A549 (cell line): ENCODE measurements around the gene ZNF860.

Experiments used
- EP300 ChIP-seq, 2 experiments: fragments of >200 bp; sonication (Bioruptor Twin); formaldehyde crosslinking; IDR thresholded peaks; 2 replicates in 1 of 2; 3 replicates in 1 of 2; pipeline ENCODE4 v1.6.1; 2016 to 2017
- KDM1A ChIP-seq: fragments of 200-600 bp; sonication (generic); IDR thresholded peaks from 2 replicates; pipeline ENCODE4 v1.6.1; 2016; ENCODE audit warnings: low read depth, mild to moderate bottlenecking
- MYC ChIP-seq: IDR thresholded peaks from 2 replicates; pipeline ENCODE4 v1.6.1; 2012; ENCODE audit warnings: mild to moderate bottlenecking, inconsistent platforms, low read length, improper control_type of control experiment, borderline replicate concordance
- POLR2A ChIP-seq: IDR thresholded peaks from 2 replicates; pipeline ENCODE4 v1.6.1; 2012; ENCODE audit warnings: mild to moderate bottlenecking, low read length
- POLR2AphosphoS2 ChIP-seq: conservative IDR thresholded peaks from 2 replicates; pipeline ENCODE4 v1.6.1; 2012; ENCODE audit warnings: low read length, improper control_type of control experiment, inconsistent platforms
- SREBF2 ChIP-seq: fragments of 450-650 bp; IDR thresholded peaks from 2 replicates; pipeline ENCODE4 v1.6.1; 2014; ENCODE audit warnings: mild to moderate bottlenecking, moderate library complexity
- TP53 ChIP-seq: fragments of 250-450 bp; sonication (Bioruptor Pico); IDR thresholded peaks from 2 replicates; pipeline ENCODE4 v1.5.0; 2021; ENCODE audit warnings: mild to moderate bottlenecking, moderate library complexity
- TF ChIP-seq, protein P1 (sequence below): fragments of 250-450 bp; sonication (Bioruptor Pico); IDR thresholded peaks from 2 replicates; pipeline ENCODE4 v1.5.0; 2021; ENCODE audit warnings: mild to moderate bottlenecking, moderate library complexity, borderline replicate concordance
- TF ChIP-seq, protein P2 (sequence below): fragments of >200 bp; sonication (Bioruptor Twin); formaldehyde crosslinking; IDR thresholded peaks from 3 replicates; pipeline ENCODE4 v1.5.1; 2016
- TF ChIP-seq, protein P3 (sequence below): IDR thresholded peaks from 2 replicates; pipeline ENCODE4 v1.6.1; 2012
- TF ChIP-seq, protein P4 (sequence below): fragments of 200-600 bp; sonication (generic); IDR thresholded peaks from 2 replicates; pipeline ENCODE4 v1.6.1; 2016; ENCODE audit warnings: antibody characterized with exemption, mild to moderate bottlenecking, moderate library complexity

DNA sequence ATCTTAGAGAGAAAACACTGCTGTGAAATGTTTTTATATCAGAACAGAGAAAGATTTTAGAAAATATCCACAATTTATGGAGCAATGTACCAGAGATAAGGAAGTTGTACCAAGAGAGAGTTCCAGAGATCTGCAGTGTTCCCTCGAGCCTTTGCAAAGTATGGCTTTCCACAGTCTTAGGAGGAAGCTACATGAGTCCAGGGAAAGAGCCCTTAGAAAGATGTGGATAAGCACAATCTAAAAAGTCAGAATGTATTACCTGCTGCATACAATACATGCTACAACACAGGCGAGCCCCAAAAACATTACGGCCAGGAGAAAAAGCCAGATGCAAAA, 56.4 kb downstream of the ZNF860 start:
- TF ChIP-seq KDM1A (no peak), TP53 (CRISPR knock-in tag) (no peak), POLR2AphosphoS2 (no peak), MYC (no peak), EP300 (IDR thresholded peaks at IDR 0.05) (no peak), POLR2A (no peak), SREBF2 (no peak)
- TF ChIP-seq, protein P1, sequence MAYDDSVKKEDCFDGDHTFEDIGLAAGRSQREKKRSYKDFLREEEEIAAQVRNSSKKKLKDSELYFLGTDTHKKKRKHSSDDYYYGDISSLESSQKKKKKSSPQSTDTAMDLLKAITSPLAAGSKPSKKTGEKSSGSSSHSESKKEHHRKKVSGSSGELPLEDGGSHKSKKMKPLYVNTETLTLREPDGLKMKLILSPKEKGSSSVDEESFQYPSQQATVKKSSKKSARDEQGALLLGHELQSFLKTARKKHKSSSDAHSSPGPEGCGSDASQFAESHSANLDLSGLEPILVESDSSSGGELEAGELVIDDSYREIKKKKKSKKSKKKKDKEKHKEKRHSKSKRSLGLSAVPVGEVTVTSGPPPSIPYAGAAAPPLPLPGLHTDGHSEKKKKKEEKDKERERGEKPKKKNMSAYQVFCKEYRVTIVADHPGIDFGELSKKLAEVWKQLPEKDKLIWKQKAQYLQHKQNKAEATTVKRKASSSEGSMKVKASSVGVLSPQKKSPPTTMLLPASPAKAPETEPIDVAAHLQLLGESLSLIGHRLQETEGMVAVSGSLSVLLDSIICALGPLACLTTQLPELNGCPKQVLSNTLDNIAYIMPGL (CRISPR knock-in tag), result no peak
- TF ChIP-seq, protein P2, sequence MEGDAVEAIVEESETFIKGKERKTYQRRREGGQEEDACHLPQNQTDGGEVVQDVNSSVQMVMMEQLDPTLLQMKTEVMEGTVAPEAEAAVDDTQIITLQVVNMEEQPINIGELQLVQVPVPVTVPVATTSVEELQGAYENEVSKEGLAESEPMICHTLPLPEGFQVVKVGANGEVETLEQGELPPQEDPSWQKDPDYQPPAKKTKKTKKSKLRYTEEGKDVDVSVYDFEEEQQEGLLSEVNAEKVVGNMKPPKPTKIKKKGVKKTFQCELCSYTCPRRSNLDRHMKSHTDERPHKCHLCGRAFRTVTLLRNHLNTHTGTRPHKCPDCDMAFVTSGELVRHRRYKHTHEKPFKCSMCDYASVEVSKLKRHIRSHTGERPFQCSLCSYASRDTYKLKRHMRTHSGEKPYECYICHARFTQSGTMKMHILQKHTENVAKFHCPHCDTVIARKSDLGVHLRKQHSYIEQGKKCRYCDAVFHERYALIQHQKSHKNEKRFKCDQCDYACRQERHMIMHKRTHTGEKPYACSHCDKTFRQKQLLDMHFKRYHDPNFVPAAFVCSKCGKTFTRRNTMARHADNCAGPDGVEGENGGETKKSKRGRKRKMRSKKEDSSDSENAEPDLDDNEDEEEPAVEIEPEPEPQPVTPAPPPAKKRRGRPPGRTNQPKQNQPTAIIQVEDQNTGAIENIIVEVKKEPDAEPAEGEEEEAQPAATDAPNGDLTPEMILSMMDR, result no peak
- TF ChIP-seq, protein P3, sequence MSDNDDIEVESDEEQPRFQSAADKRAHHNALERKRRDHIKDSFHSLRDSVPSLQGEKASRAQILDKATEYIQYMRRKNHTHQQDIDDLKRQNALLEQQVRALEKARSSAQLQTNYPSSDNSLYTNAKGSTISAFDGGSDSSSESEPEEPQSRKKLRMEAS, result no peak
- TF ChIP-seq, protein P4, sequence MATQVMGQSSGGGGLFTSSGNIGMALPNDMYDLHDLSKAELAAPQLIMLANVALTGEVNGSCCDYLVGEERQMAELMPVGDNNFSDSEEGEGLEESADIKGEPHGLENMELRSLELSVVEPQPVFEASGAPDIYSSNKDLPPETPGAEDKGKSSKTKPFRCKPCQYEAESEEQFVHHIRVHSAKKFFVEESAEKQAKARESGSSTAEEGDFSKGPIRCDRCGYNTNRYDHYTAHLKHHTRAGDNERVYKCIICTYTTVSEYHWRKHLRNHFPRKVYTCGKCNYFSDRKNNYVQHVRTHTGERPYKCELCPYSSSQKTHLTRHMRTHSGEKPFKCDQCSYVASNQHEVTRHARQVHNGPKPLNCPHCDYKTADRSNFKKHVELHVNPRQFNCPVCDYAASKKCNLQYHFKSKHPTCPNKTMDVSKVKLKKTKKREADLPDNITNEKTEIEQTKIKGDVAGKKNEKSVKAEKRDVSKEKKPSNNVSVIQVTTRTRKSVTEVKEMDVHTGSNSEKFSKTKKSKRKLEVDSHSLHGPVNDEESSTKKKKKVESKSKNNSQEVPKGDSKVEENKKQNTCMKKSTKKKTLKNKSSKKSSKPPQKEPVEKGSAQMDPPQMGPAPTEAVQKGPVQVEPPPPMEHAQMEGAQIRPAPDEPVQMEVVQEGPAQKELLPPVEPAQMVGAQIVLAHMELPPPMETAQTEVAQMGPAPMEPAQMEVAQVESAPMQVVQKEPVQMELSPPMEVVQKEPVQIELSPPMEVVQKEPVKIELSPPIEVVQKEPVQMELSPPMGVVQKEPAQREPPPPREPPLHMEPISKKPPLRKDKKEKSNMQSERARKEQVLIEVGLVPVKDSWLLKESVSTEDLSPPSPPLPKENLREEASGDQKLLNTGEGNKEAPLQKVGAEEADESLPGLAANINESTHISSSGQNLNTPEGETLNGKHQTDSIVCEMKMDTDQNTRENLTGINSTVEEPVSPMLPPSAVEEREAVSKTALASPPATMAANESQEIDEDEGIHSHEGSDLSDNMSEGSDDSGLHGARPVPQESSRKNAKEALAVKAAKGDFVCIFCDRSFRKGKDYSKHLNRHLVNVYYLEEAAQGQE, result no peak
